Frontal cortex (tissue), 4 donors: ENCODE measurements around the gene CALN1. TPM values are rescaled to one million over a fixed set of nuclear protein-coding genes. Genes with fewer than 3 reads are reported as not detected.
"Not testable (repeated sequence)": the region's sequence is repeated elsewhere in the genome, so short reads cannot be mapped to it uniquely, and the experiment has no call there.

Experiments used
- DNase-seq, 2 donors: peaks; one replicate each; pipeline ENCODE4 v3.0.0; 2012; ENCODE audit warnings: low spot score in 2 of 2
- FAIRE-seq: peaks from 2 replicates; lab custom pipeline; 2012; peaks lifted over from hg19 to GRCh38; lab: Jason Lieb, UNC
- total RNA-seq: library from RNA; depleted of rRNA; stranded (reverse); fragments of >200 nt; gene quantifications from one replicate; pipeline ENCODE4 v1.2.3, GENCODE V29; 2014
- donor health status: control.
- donor health status: control.
- donor health status: control.

Gene CALN1
- total RNA-seq, 1 donor from 2014 or later = 40.4 TPM

DNA sequence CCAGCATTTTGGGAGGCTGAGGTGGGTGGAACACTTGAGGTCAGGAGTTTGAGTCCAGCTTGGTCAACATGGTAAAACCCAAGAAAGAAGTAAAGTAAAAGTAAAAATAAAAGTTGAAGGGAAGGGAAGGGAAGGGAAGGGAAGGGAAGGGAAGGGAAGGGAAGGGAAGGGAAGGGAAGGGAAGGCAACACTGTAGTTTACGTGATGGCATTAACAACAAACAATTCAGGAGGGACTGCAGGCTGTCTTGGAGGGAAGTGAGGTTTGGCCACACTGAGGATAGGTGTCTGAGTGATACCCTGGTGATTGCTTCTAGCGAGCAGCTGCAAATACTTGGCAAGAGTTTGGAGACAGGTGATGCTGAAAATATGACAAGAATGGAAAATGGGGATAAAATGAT lies 298.0 kb downstream of the CALN1 start:
- DNase-seq = no peak
- no peak for FAIRE-seq

GRCh38 chr7:72112992-72113391 lies 299.1 kb downstream of the CALN1 start:
- no peak for DNase-seq
- FAIRE-seq = no peak

DNA sequence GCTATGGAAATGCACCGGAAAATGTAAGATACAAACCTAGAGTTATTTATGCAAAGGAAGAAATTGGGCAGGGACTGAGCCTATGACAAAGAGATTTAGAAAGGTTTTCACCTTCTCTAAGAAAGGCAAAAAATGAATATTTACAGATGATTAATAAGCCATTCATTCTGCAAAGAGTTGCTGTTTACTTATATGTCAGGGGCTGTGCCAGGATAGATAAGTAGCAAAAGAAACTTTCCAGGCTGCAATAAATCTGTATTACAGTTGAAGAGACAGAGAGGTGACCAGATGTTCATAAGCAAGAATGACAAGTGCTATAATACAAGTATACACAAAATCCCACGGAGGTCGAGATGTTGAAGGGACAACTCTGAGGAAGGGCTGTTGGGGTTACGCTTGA lies 299.6 kb downstream of the CALN1 start:
- FAIRE-seq = no peak

DNA sequence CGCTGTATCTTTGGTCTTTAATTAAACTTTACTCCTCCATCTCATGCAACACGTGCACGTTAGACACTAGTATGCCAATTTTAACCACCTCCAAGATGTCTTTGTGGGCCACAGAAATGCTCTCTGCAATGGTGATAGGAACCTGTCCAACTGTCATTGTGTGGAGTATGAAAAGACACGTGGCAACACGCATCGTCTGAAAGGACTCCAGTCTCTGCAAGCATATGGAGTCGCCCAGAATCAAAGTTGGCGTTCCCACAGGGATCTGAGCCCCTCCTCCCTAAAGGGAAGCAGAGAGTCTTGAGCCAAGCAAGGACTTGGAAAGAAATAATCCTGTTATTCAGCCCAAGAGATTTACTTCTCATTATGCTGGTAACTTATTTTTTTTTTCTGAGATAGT lies 301.1 kb downstream of the CALN1 start:
- FAIRE-seq = no peak
- DNase-seq = no peak

More for the DNA sequence above, 299.6 kb downstream of the CALN1 start:
- no peak for DNase-seq

DNA sequence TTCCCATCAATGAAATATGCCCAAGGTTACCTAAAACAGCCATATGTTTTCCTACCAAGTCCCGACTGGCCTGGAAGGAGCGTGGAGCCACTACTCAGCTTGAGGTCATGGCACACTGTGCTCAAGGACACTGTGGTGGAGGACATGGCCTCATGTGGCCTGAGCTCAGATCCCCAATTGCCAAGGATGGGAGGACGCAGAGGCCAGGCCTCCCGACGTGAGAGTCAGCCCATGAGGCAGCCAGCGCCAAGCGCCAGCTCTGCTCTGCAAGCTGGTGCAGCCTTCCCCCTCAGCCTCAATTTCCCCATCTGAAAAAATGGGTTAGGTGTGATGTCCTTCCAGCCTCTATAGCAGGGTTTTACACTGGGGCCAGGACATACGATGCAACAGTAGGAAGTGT lies 302.6 kb downstream of the CALN1 start:
- no peak for FAIRE-seq
- no peak for DNase-seq

- no peak for DNase-seq
- no peak for FAIRE-seq
These were observed 305.7 kb downstream of the CALN1 start for GRCh38 chr7:72106405-72106804.

DNA sequence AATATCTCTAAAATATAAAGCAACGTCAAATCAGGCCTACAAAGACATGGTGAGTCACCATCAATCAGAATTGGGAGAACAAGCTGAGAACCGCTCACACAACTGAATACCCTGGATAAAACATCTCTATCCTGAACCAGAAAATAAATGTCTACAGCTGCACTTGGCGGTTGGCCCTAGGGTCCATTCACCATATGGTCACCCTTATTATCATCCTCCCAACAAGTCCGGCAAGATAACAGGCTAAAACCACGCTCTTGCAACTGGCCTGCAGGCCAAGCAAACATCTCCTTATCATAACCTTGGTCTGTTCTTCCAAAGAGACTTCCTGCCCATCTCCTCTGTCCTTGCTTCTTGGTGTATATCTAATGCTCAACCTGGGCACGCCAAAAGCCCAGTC lies 310.7 kb downstream of the CALN1 start:
- FAIRE-seq = no peak

GRCh38 chr7:72099784-72100183 lies 312.4 kb downstream of the CALN1 start:
- no peak for FAIRE-seq
- no peak for DNase-seq

More for the DNA sequence above, 310.7 kb downstream of the CALN1 start:
- no peak for DNase-seq

DNA sequence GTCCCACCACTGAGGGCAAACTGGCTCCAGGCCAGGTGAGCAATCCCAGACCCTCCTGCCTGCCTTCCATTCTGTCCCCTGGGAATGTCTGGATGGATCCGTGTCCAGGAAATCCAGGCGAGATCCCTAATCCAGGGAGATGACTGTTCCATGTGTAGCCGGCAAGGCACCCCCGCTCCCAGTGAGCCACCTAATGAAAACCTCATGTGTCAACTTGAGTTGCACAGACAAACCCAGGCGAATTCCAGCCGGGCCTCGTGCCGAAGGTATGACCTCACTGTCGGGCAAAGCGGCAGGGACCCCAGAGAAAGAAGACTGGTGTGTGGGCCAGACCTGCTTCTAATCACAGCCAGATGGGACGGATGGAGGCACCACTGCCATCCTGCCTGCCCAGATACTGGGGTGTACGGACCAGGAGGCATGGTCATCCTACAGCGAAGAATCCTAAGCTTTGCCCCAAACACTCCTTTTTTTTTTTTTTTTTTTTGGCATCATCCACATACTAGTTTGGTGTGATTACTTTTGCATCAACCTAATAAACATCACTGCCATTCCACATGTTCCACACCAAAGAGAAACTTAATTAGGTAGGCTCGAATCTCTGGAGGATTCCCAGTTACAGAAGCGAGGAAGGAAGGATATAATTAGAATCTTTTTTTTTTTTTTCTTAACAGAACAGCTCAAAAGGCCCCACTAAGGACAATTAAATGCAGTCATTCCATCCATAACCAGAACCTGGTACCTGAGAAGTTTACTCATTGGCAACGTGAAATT lies 313.1 kb downstream of the CALN1 start:
- DNase-seq = no peak
- no peak for FAIRE-seq

DNA sequence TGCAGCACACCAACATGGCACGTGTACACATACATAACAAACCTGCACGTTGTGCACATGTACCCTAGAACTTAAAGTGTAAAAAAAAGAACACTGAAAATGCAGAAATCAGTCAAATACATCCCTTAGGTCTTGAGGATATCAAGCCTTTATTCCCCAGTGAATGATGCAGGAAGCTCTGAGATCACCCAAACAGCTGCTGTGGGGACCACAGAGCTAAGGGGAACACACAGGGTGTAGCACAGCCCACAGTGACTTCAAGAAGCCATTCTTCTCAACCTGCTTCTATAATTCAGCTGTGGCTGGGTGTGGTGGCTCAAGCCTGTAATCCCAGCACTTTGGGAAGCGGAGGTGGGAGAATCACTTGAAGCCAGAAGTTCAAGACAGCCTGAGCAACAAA lies 314.9 kb downstream of the CALN1 start:
- FAIRE-seq = no peak
- no peak for DNase-seq

DNA sequence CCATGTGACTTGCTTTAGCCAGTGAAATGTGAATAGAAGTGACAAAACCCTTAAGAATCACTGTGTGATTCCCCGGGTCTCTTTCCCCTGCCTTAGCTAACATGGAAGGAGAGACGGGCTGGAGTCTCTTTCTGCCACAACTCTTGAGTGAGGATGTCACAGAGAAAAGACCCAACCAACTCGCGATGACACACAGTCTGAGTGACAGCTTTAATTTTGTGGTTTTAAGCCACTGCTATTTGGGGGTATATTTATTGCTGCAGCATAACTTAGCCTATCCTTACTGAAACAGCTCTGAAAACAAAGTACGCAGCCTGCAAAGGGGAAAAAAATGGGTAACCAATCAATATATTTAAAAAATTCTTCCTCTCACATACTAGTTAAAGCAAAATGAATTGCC lies 319.4 kb downstream of the CALN1 start:
- FAIRE-seq = no peak
- DNase-seq = no peak

DNA sequence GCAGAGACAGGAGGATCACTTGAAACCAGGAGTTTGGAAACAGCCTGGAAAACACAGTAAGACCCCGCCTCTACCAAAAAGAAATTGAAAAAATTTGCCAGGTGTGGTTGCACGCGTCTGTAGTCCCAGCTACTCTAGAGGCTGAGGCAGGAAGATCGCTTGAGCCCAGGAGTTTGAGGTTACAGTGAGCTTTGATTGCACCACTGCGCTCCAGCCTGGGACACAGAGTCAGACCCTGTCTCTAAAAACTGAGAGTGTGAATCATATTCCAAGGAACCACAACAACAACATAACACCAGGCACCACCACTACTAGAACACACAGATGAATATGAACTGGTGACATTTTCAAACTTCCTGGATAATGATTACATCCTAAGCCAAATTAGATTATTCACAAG lies 324.2 kb downstream of the CALN1 start:
- DNase-seq = no peak

GRCh38 chr7:72080865-72081510 lies 331.1 kb downstream of the CALN1 start:
- no peak for FAIRE-seq

More for the DNA sequence above, 324.2 kb downstream of the CALN1 start:
- FAIRE-seq = no peak

GRCh38 chr7:72080341-72080766 lies 331.8 kb downstream of the CALN1 start:
- FAIRE-seq (no peak), DNase-seq (no peak)

More at GRCh38 chr7:72080865-72081510, 331.1 kb downstream of the CALN1 start:
- DNase-seq = no peak

DNA sequence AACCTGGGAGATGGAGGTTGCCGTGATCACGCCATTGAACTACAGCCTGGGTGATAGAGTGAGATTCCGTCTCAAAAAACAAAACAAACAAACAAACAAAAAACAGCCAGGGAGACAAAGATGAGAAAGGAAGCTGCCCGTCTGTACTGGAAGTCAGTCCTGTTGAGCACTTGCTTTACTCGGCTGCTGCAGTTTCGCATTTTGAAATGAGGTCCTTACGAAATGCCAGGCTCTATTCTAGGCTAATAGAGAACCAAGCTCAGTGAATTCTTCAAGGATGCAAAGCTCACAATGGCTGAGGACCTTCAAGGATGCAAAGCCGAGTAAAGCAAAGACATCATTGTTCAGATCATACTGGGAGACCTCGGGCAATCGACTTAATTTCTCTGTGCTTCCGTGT lies 333.3 kb downstream of the CALN1 start:
- DNase-seq = no peak
- FAIRE-seq = no peak

DNA sequence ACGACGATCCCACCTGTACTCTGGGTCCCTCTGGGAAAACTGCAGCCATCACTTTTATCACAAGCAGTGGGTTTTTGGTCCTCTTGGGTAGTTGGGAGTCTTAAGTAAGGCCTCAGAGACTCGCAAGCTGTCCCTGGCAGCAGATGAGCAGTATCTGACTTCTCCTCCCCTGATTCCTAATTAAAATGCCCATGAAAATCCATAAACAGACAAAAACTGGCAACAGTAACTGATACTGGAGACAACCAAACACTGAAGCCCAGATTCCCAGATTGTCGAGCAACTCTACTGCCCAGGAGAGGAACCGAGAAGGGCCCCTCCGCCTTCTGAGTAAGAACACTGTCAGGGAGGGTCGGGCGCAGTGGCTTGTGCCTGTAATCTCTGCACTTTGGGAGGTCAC lies 333.8 kb downstream of the CALN1 start:
- DNase-seq (no peak), FAIRE-seq (no peak)

GRCh38 chr7:72077786-72078185 lies 334.4 kb downstream of the CALN1 start:
- FAIRE-seq (no peak), DNase-seq (no peak)

DNA sequence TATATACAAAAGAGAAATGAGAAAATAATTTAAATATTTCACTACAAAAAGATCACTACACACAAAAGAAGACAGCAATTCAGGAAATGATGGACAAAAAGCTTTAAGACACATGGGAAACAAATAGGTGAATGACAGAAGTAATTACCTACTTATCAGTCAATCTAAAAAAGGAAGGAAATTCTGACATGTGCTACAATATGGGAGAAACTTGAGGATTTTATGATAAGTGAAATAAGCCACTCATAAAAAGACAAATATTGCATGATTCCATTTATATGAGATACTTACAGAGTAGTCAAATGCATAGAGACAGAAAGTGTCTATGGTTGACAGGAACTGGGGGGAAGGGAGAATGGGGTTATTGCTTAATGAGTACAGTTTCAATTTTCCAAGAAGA lies 339.2 kb downstream of the CALN1 start:
- no peak for FAIRE-seq
- DNase-seq = no peak

DNA sequence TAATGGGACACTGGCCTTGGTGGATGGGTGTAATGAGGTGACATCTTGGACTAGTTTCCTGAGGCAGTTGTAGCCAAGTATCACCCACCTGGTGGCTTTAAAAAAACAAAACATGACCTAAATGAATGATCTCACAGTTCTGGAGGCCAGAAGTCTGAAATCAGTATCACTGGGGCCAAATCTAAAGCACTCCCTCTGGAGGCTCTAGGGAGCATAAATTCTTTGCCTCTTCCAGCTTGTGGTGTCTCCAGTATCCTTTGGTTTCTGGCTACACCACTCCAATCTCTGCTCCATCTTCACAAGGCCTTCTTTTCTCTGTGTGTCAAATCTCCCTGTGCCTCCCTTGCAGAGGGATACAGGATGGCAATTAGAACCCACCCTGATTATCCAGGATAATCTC lies 342.9 kb downstream of the CALN1 start:
- FAIRE-seq (no peak), DNase-seq (no peak)

DNA sequence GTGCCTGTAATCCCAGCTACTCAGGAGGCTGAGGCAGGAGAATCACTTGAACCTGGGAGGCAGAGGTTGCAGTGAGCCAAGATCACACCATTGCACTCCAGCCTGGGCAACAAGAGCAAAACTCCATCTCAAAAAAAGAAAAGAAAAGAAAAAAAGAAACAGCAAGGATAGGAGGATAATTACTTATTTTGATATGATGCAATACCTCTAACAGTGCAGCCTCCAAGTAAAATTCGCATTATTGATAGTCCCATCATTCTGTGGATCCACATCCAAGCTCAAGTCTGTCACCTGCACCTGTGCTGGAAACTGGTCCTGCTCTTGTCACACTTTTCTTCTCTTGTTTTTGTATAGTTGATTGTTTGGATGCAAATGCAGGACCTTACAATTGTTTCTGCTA lies 346.4 kb downstream of the CALN1 start:
- FAIRE-seq, DNase-seq: not testable (repeated sequence)

GRCh38 chr7:72064916-72065315 lies 347.2 kb downstream of the CALN1 start:
- DNase-seq (no peak), FAIRE-seq (peak; percentile 67)
